Body of pancreas (tissue), 4 donors: ENCODE measurements around the gene P2RY6.

Experiments
- POLR2A ChIP-seq, 3 donors: fragments of 450-650 bp; IDR thresholded peaks; one replicate each; pipeline ENCODE4 v1.6.1; 2016; ENCODE audit warnings: antibody characterized with exemption in 3 of 3, mild to moderate bottlenecking in 2 of 3
- TF ChIP-seq, protein P1 (sequence below), 7 experiments: fragments of 450-650 bp in 4 of 7; fragments of 200-600 bp in 3 of 7; sonication (generic) in 3 of 7; IDR thresholded peaks; one replicate each; pipeline ENCODE4 v1.5.1; 2016 to 2019; ENCODE audit warnings: antibody characterized with exemption in 7 of 7

DNA sequence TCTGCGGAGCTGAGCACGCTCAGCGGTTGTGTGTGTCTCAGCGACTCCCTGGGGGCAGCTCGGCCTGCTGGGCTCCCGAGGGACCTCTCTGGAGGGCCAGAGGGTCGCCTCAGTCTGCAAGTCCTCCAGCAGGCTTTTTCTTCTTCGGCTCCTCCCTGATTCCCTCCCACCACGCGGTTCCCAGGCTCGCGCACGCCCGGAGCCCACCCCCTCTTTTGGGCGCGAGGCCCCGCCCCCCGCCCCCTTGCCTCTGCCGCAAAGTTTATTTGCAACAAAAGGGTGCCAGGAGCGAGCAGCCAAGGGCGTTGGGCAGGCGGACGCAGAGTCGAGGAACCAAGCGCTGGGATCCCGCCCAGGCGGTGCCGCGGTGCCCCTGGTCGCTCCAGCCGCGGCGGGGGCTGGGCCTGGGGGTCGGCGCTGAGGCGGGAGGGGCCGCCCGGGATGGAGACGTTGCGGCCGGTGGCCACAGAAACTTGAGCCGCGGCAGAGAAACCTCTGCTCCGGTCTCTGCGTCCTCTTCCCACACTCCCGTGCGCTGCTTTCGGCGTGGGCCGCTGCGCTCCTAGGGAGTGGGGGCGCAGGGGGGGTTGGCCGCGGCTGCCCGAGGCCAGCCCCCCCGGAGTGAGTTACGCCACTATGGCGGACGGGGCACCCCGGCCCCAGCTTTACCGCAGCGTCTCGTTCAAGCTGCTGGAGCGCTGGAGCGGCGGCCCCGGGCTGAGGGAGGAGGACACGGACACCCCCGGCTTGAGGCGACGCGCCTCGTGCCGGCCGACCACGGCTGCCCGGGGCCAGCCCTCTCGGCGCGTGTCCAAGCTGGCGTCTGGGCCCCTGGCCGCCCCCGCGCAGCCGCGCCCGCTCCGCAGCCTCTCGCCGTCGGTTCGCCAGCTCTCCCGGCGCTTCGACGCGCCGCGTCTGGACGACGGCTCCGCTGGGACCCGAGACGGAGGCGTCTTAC, 36.1 kb downstream of the P2RY6 start, which contains the start of gene ARHGEF17:
- TF ChIP-seq POLR2A (IDR thresholded peaks at IDR 0.05) = peak in 2 of 3 donors; percentile 26 to 35
- TF ChIP-seq, protein P1, sequence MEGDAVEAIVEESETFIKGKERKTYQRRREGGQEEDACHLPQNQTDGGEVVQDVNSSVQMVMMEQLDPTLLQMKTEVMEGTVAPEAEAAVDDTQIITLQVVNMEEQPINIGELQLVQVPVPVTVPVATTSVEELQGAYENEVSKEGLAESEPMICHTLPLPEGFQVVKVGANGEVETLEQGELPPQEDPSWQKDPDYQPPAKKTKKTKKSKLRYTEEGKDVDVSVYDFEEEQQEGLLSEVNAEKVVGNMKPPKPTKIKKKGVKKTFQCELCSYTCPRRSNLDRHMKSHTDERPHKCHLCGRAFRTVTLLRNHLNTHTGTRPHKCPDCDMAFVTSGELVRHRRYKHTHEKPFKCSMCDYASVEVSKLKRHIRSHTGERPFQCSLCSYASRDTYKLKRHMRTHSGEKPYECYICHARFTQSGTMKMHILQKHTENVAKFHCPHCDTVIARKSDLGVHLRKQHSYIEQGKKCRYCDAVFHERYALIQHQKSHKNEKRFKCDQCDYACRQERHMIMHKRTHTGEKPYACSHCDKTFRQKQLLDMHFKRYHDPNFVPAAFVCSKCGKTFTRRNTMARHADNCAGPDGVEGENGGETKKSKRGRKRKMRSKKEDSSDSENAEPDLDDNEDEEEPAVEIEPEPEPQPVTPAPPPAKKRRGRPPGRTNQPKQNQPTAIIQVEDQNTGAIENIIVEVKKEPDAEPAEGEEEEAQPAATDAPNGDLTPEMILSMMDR (IDR thresholded peaks at IDR 0.05) = no peak
